Measurements from ENCODE around the gene PARP16. TPM values are rescaled to one million over a fixed set of nuclear protein-coding genes. Genes with fewer than 3 reads are reported as not detected.

Gene PARP16
- total and polyA plus RNA-seq, 2 experiments from 2014 or later: 3.6 to 4.1 TPM

DNA sequence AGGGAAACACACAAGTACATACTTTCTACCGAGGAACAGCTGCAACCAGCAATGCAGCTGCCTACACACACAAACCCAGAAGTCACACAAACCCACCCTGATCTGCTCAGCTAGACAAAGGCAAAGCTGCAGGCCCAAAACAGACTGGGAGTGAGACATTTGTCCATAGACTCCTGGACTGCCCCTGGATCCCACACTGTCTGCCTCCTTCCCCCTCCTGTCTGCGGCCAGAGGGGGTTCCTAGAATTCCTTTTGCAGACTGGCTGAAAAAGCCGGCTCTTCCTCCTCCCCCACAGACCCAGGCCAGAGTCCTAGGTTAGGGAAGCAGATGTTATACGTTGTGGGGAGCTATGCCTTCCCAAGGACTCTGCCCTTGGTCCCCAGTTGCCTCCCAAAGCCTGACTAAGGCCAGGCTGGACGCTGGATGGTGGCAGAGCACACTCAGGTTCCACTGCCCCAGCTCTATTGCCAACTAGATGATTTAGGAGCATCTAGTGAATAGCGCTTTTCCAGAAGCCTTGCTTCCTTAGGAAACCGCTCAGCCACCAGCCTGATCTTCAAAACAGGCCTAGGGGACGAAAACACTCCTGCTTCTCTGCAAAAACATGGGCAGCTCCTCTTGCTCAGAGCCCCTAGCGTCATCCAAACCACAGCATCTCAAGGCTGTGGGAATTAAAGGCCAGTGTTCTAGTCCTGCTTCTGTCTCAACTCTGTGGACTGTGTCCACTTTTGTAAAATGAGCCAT lies 38.0 kb downstream of the PARP16 start:
- peaks cover 21% of the 10 kb centered on the region; the same call in 2 of the 3 replicates for H3K4me1 Mint-ChIP-seq
- H3K4me2 ChIP-seq: no peak overlapping the region
- no peak overlapping the region for H3K27ac Mint-ChIP-seq
- ATAC-seq (peak; percentile 72), DNase-seq (ENCODE audit: low spot score) (peak; percentile 35)
- no peaks in the 10 kb centered on the region for H3K36me3 Mint-ChIP-seq (ENCODE audit: low read depth)
- H3K9me3 Mint-ChIP-seq: peaks cover 3% of the 10 kb centered on the region; the same call in 1 of the 3 replicates
- H3K4me1 ChIP-seq (ENCODE audit: insufficient read depth): no peaks in the 10 kb centered on the region; the same call in 1 of the 2 replicates
- H3K27me3 Mint-ChIP-seq (ENCODE audit: insufficient read depth, low read depth, poor library complexity): no peaks in the 10 kb centered on the region
- no peaks in the 10 kb centered on the region for H3K27me3 ChIP-seq (ENCODE audit: insufficient read depth)
- no peak overlapping the region for H3K4me3 ChIP-seq
- TF ChIP-seq, protein P1, sequence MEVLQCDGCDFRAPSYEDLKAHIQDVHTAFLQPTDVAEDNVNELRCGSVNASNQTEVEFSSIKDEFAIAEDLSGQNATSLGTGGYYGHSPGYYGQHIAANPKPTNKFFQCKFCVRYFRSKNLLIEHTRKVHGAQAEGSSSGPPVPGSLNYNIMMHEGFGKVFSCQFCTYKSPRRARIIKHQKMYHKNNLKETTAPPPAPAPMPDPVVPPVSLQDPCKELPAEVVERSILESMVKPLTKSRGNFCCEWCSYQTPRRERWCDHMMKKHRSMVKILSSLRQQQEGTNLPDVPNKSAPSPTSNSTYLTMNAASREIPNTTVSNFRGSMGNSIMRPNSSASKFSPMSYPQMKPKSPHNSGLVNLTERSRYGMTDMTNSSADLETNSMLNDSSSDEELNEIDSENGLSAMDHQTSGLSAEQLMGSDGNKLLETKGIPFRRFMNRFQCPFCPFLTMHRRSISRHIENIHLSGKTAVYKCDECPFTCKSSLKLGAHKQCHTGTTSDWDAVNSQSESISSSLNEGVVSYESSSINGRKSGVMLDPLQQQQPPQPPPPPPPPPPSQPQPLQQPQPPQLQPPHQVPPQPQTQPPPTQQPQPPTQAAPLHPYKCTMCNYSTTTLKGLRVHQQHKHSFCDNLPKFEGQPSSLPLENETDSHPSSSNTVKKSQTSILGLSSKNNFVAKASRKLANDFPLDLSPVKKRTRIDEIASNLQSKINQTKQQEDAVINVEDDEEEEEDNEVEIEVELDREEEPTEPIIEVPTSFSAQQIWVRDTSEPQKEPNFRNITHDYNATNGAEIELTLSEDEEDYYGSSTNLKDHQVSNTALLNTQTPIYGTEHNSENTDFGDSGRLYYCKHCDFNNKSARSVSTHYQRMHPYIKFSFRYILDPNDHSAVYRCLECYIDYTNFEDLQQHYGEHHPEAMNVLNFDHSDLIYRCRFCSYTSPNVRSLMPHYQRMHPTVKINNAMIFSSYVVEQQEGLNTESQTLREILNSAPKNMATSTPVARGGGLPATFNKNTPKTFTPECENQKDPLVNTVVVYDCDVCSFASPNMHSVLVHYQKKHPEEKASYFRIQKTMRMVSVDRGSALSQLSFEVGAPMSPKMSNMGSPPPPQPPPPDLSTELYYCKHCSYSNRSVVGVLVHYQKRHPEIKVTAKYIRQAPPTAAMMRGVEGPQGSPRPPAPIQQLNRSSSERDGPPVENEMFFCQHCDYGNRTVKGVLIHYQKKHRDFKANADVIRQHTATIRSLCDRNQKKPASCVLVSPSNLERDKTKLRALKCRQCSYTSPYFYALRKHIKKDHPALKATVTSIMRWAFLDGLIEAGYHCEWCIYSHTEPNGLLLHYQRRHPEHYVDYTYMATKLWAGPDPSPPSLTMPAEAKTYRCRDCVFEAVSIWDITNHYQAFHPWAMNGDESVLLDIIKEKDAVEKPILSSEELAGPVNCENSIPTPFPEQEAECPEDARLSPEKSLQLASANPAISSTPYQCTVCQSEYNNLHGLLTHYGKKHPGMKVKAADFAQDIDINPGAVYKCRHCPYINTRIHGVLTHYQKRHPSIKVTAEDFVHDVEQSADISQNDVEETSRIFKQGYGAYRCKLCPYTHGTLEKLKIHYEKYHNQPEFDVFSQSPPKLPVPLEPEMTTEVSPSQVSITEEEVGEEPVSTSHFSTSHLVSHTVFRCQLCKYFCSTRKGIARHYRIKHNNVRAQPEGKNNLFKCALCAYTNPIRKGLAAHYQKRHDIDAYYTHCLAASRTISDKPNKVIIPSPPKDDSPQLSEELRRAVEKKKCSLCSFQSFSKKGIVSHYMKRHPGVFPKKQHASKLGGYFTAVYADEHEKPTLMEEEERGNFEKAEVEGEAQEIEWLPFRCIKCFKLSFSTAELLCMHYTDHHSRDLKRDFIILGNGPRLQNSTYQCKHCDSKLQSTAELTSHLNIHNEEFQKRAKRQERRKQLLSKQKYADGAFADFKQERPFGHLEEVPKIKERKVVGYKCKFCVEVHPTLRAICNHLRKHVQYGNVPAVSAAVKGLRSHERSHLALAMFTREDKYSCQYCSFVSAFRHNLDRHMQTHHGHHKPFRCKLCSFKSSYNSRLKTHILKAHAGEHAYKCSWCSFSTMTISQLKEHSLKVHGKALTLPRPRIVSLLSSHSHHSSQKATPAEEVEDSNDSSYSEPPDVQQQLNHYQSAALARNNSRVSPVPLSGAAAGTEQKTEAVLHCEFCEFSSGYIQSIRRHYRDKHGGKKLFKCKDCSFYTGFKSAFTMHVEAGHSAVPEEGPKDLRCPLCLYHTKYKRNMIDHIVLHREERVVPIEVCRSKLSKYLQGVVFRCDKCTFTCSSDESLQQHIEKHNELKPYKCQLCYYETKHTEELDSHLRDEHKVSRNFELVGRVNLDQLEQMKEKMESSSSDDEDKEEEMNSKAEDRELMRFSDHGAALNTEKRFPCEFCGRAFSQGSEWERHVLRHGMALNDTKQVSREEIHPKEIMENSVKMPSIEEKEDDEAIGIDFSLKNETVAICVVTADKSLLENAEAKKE (CRISPR knock-in tag; IDR thresholded peaks at IDR 0.05): no peak
- no peak for TF ChIP-seq STAT1 (IDR thresholded peaks at IDR 0.05; ENCODE audit: unreplicated experiment)
- TF ChIP-seq POLR2AphosphoS5 (IDR thresholded peaks at IDR 0.05; ENCODE audit: low read depth): no peak
- no peak for TF ChIP-seq NANOG (IDR thresholded peaks at IDR 0.05; ENCODE audit: borderline replicate concordance)
- TF ChIP-seq, protein P2, sequence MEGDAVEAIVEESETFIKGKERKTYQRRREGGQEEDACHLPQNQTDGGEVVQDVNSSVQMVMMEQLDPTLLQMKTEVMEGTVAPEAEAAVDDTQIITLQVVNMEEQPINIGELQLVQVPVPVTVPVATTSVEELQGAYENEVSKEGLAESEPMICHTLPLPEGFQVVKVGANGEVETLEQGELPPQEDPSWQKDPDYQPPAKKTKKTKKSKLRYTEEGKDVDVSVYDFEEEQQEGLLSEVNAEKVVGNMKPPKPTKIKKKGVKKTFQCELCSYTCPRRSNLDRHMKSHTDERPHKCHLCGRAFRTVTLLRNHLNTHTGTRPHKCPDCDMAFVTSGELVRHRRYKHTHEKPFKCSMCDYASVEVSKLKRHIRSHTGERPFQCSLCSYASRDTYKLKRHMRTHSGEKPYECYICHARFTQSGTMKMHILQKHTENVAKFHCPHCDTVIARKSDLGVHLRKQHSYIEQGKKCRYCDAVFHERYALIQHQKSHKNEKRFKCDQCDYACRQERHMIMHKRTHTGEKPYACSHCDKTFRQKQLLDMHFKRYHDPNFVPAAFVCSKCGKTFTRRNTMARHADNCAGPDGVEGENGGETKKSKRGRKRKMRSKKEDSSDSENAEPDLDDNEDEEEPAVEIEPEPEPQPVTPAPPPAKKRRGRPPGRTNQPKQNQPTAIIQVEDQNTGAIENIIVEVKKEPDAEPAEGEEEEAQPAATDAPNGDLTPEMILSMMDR (conservative IDR thresholded peaks at IDR 0.05; ENCODE audit: low read depth in 2 of 2): no peak
- TF ChIP-seq ZNF331 (CRISPR knock-in tag; IDR thresholded peaks at IDR 0.05; ENCODE audit: low read depth): no peak
- no peak for TF ChIP-seq EZH2phosphoT487 (IDR thresholded peaks at IDR 0.05; ENCODE audit: unreplicated experiment)
- no peak for TF ChIP-seq JUNB (IDR thresholded peaks at IDR 0.05; ENCODE audit: unreplicated experiment)
- TF ChIP-seq EZH2 (IDR thresholded peaks at IDR 0.05; ENCODE audit: low read depth, unreplicated experiment): no peak
- TF ChIP-seq, protein P3, sequence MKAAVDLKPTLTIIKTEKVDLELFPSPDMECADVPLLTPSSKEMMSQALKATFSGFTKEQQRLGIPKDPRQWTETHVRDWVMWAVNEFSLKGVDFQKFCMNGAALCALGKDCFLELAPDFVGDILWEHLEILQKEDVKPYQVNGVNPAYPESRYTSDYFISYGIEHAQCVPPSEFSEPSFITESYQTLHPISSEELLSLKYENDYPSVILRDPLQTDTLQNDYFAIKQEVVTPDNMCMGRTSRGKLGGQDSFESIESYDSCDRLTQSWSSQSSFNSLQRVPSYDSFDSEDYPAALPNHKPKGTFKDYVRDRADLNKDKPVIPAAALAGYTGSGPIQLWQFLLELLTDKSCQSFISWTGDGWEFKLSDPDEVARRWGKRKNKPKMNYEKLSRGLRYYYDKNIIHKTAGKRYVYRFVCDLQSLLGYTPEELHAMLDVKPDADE (IDR thresholded peaks at IDR 0.05): no peak
- no peak for TF ChIP-seq ZNF114 (CRISPR knock-in tag; IDR thresholded peaks at IDR 0.05)
- no peak for TF ChIP-seq CREB1 (CRISPR knock-in tag; IDR thresholded peaks at IDR 0.05; ENCODE audit: low read depth)
- TF ChIP-seq, protein P4, sequence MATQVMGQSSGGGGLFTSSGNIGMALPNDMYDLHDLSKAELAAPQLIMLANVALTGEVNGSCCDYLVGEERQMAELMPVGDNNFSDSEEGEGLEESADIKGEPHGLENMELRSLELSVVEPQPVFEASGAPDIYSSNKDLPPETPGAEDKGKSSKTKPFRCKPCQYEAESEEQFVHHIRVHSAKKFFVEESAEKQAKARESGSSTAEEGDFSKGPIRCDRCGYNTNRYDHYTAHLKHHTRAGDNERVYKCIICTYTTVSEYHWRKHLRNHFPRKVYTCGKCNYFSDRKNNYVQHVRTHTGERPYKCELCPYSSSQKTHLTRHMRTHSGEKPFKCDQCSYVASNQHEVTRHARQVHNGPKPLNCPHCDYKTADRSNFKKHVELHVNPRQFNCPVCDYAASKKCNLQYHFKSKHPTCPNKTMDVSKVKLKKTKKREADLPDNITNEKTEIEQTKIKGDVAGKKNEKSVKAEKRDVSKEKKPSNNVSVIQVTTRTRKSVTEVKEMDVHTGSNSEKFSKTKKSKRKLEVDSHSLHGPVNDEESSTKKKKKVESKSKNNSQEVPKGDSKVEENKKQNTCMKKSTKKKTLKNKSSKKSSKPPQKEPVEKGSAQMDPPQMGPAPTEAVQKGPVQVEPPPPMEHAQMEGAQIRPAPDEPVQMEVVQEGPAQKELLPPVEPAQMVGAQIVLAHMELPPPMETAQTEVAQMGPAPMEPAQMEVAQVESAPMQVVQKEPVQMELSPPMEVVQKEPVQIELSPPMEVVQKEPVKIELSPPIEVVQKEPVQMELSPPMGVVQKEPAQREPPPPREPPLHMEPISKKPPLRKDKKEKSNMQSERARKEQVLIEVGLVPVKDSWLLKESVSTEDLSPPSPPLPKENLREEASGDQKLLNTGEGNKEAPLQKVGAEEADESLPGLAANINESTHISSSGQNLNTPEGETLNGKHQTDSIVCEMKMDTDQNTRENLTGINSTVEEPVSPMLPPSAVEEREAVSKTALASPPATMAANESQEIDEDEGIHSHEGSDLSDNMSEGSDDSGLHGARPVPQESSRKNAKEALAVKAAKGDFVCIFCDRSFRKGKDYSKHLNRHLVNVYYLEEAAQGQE (IDR thresholded peaks at IDR 0.05; ENCODE audit: unreplicated experiment): no peak
- H2AFZ ChIP-seq: peak overlapping the region; percentile 80
- H3K27ac ChIP-seq (ENCODE audit: low read depth): no peak overlapping the region
- H3K79me2 ChIP-seq (replicated peaks; ENCODE audit: insufficient read depth): no peaks in the 10 kb centered on the region
- no peak overlapping the region; the same call in 2 of the 3 replicates for H3K4me3 Mint-ChIP-seq
- no peaks in the 10 kb centered on the region for H4K20me1 ChIP-seq (replicated peaks; ENCODE audit: insufficient read depth)
- H3K36me3 ChIP-seq (ENCODE audit: insufficient read depth): no peaks in the 10 kb centered on the region
- no peaks in the 10 kb centered on the region for H3K9me2 ChIP-seq (ENCODE audit: insufficient read depth)
- H3F3A ChIP-seq (replicated peaks; ENCODE audit: low read depth): no peaks in the 10 kb centered on the region
